Activated CD4-positive, alpha-beta T cell treated with anti-CD3 and anti-CD28 coated beads, Interleukin-2, Interleukin-6, amounts not matched to agents 100 ng/mL and 50 ng/mL, durations not matched to agents 16 hours and 8 hours (primary cell): ENCODE measurements around the gene MAPK12.

Experiments
- DNase-seq: peaks from one replicate; pipeline ENCODE4 v3.0.0-alpha.2; 2020

MAPK12 gene

DNA sequence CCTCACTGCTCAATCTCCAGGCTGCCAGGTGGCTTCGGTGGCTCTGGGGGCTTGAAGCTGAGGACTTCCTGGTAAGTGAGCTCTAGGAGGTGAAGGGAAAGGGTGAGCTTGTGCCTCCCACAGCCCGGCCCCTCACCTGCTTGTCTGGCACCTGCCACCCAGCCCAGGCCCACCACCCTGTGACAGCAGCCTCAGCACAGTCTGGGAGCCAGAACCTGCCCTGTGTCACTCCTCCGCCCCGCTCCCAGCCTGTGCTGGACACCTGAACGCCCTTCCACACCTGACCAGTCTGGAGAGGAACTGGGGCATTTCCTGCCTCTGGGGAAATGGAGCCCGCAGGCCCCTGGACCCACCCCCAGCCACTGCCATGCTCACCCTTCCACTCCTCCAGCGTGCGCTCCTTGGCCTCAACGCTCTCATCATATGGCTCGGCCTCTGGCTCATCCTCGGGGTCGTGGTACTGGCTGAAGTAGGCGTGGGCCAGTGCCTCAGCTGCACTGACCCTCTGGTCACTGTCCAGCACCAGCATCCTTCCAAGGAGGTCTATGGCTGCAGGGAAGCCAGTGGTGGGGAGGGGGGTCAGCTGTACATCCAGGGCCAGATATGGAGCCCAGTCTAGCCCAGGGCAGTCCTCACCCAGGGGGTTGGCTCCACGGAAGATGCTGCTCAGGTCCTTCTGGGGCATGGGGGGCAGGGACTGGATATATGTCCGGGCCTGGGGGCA lies 3.6 kb upstream of the MAPK12 start:
- no peak for DNase-seq

DNA sequence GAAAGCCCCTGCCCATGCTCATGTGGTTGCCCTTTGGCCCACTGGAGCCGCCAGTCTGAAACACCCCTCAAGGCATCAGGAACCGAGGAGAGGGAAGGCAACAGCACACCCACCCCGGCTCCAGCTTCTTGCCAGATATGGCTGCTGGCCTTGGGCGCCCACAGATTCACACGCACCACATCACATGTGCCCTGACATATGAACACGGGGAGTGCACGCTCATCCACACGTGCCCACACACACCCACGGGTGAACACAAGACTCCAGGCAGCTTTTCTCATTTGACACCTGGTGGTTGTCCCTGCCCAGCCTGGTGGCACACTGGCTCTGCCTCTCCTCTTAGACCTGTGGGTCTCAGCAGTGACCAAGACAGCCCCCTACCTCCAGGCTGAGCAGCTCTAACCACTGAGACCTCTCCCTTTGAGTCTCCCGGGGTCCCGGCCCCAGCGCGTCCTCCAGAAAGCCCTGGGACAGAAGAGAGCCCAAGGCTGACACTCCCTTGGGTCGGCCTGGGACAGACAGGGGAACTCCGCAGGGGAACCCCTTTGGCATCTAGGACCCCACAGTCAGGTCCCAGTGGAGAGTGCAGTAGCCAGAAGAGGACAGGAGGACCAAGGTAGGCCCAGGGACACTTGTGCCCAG lies 2.7 kb upstream of the MAPK12 start:
- DNase-seq: no peak

DNA sequence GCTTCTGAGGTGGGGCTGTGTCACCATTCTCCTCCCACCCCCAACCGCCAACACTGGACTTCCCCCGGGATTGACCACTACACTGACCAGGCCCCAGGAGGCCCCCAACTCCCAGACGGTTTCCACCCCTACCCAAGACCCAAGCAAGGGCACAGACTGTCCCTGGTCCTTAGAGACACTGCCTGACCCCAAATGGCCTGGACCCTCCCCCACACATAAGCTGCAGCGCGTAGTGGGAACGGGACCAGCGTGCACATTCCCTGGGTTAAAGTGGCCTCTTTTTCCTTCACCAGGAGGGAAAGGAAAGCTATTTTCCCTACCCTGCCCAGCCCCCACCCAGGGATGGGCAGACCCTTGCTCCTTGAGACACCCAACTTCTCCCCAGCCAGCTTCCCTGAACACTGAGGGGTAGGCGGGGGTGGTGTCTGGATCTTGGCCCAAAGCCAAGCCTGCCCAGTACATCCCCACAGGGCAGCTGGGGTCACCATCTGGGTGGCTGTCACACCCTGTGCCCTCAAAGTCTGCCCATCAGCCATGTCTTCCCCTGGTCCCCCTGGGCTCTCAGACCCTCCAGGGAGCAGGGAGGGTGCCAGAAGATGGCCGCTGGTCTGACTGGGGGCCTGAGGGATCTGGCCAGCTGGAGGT lies 1.6 kb upstream of the MAPK12 start:
- DNase-seq: no peak

- peak; percentile 25 for DNase-seq
Observed at GRCh38 chr22:50262460-50262911, 1.0 kb upstream of the MAPK12 start.

DNA sequence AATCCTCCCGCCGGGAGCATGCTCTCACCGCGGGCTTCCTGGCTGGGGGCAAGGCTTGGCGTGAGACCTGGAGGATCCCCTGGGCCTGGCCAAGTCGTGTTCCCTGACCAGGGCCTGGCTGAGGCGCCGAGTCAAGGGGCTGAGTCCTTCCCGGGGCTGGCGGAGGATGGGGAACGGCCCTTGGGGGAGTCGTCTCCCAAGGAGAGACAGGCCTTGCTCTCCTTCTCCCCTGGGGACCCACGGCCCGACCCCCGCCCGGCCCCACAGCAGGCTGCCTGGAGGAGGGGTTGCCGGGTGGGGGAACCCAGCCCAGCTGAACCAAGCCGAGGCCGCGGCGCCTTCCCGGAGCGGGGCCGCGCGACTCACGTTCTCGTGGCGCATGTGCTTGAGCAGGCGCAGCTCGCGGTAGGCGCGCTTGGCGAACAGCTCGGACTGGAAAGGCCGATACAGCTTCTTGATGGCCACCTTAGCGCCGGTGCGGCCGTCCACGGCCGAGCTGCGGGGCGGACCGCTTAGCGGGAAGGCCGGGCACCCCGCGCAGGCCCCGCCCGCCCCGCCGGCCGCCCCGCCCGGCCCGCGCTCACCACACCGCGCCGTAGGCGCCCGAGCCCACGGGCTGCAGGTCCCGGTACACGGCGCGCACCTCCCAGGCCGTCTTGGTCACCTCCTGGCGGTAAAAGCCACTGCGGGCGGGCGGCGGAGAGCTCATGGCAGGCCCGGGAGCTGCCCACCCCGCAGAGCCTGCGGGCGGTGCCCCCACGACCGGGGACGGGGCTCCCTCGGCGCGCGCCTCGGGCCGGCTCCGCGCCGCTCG lies 475 bp downstream of the MAPK12 start:
- DNase-seq: peak; percentile 63

GRCh38 chr22:50260434-50260800 lies 1.1 kb downstream of the MAPK12 start:
- DNase-seq: no peak

DNA sequence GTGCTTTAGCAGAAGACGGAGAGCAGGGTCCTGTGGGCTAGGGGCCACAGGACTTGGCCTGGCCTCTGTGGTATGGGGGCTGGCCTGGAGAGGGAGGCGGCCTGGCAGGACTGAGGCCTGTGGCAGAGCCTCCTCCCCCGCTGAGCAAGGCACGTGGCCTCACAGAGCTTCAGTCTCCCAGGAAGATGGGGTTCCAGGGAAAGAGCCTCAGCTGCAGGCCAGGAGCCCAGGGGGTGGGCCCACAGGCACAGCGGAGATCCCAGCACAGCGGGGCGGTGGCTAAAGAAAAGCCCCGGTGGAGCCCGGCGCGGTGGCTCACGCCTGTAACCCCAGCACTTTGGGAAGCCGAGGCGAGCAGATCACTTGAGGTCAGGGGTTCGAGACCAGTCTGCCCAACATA lies 2.2 kb downstream of the MAPK12 start:
- DNase-seq: no peak

- DNase-seq: no peak
Observed at GRCh38 chr22:50258361-50259292, 2.9 kb downstream of the MAPK12 start.

- DNase-seq: no peak
Observed at GRCh38 chr22:50257451-50258360, 3.8 kb downstream of the MAPK12 start.

DNA sequence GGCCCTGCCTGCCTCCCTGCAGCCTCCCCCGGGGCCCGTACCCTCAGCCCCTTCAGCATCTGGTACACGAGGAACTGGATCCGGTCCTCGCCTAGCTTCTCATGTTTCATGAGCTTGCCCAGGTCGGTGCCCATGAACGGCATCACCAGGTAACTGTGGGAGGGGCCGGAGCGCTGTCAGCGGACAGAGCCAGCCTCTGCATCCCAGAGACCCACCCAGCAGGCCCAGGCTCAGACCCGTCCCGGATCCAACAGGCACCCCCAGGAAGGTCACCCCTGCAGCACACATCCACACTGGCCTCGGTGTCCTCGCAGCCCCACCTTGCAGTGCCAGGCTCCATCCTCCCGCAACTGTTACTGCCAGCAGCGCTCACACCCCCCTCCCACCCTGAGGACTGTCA lies 4.4 kb downstream of the MAPK12 start:
- DNase-seq: no peak

- DNase-seq: no peak
Observed at GRCh38 chr22:50256258-50256862, 5.1 kb downstream of the MAPK12 start.

GRCh38 chr22:50255607-50256006 lies 5.9 kb downstream of the MAPK12 start:
- DNase-seq: no peak

DNA sequence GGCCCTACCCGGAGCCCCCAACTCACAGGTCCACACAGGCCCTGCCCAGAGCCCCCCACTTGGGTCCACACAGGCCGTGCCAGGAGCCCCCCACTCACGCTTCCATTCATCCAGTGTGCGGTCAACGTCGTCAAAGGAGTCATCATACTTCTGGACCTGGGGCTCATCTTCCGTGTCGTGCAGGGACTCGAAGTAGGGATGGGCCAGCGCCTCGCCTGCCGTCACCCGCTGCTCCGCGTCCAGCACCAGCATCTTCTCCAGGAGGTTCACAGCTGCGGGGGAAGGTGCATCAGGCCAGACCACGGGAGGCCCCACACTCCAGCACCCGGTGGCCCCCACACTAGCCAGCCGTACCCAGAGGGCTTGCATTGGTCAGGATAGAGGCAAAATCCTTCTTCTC lies 6.4 kb downstream of the MAPK12 start:
- DNase-seq: no peak

DNA sequence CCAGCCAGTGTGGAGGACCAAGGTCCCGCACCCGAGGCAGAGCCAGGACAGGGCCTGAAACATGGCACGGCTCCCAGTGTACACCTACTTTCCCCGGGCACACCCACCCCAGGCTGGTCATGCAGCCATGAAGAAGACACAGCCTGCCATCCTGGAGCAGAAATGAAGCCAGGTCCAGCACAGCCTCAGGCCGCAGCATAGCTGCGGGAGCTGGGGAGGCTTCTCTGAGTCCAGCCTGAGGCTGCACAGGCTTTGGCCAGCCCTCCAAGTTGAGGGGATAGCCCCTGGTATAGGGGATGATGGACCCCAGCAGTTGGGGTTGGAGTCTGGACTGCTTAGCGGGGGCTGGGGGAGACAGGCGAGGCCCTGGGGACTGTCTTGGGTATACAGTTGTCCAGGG lies 7.5 kb downstream of the MAPK12 start:
- DNase-seq: no peak

- DNase-seq: no peak
Observed at GRCh38 chr22:50253046-50253915, 8.2 kb downstream of the MAPK12 start.

DNA sequence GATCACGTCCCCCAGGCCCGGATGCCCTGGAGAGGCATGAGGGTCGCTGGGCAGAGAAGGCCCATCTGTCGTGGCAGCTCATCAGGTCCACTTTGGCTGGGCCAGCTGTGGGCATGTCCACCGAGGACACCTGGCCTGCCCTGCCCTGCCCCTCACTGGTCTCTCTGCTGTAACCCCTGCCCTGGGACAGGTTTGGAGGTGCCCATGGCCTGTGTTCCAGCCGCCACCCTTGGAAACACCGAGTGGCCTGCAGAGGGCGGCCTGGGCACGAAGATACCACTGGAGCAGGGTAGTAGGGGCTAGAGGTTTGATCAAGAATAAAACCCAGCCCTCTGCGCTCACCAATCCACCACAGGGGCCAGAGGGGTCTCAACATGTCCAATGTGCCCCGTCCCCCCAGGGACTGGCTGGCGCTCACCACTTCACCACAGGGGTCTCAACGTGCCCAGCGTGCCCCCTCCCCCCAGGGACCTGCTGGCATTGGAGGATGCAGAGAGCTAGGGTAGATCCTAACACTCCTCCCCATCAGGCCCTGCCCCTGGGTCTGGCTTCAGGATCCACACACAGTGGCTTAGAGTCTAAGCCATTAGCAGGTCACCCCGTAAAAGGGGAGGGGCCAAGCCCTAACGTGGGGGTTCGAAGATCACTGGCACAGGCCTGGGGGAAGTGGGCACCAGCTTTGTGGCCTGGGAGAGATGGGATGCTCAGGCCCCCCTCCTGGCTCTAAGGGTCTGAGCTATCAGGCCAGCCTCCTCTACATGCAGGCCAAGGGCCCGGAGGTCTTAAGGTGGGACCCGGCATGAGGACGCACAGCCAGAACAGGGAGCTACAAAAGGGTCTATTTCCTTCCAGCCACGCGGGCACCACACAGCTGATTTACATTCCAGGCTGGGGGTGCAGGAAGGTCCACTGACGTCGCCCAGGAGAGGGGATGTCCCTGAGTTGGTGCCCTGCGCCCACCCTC lies 9.1 kb downstream of the MAPK12 start:
- DNase-seq: peak; percentile 75

DNA sequence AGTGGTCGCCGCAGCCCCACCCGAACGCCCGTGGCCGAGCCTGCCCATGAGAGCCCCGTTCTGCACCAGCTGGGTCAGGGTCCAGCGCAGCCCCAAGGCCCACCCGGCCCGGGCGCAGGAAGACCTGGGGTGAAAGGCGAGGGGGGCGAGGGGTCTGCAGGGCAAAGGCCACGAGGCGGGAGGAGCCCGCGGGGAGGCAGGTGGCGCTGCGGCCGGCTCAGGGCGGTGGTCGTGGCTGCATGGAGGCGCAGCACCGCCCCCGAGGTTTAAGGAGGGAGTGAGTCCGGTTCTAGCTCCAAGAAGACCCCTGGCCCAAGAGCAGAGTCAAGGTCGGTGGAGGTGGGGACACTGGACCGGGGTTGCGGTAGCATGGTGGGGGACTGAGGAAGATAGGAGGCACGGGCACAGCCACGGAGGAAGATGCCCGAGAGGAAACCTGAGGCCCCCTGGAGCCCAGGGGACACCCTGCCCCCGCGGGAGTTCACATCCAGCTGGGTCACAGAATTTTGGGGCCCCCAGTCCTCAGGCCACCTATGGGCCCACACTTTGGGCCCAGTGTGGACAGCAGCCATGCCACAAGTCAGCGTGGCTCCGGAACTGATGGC lies 9.9 kb downstream of the MAPK12 start:
- no peak for DNase-seq
